HT-29 (cell line): ENCODE measurements around the gene UBE2Q1. TPM values are rescaled to one million over a fixed set of nuclear protein-coding genes. Genes with fewer than 3 reads are reported as not detected.

Experiments
- DNase-seq: peaks from one replicate; pipeline ENCODE4 v3.0.0-alpha.2; 2015; ENCODE audit warnings: low spot score
- total RNA-seq: library from RNA; depleted of rRNA; stranded (reverse); fragments of >200 nt; shearing (Covaris generic); gene quantifications from 2 replicates; pipeline ENCODE4 v1.2.3, GENCODE V29; 2014

UBE2Q1 gene
- total RNA-seq, 1 experiment from 2014 or later: 31.3 TPM

- no peak for DNase-seq
These were observed 19.0 kb upstream of the UBE2Q1 start for GRCh38 chr1:154577346-154578057.

- no peak for DNase-seq
These were observed 17.6 kb upstream of the UBE2Q1 start for GRCh38 chr1:154575951-154576566.

- DNase-seq: no peak
These were observed 16.9 kb upstream of the UBE2Q1 start for GRCh38 chr1:154575147-154575927.

GRCh38 chr1:154574716-154575115 lies 16.3 kb upstream of the UBE2Q1 start:
- DNase-seq: no peak

- no peak for DNase-seq
These were observed 14.7 kb upstream of the UBE2Q1 start for GRCh38 chr1:154573168-154573510.

GRCh38 chr1:154572468-154573167 lies 14.2 kb upstream of the UBE2Q1 start:
- DNase-seq: no peak

- DNase-seq: no peak
These were observed 13.5 kb upstream of the UBE2Q1 start for GRCh38 chr1:154571964-154572288.

GRCh38 chr1:154571244-154571963 lies 12.9 kb upstream of the UBE2Q1 start:
- no peak for DNase-seq

- no peak for DNase-seq
These were observed 9.8 kb upstream of the UBE2Q1 start for GRCh38 chr1:154568157-154568815.

- DNase-seq: peak; percentile 33
These were observed 9.1 kb upstream of the UBE2Q1 start, which contains the start of gene CHRNB2 for GRCh38 chr1:154567386-154568156. CHRNB2 (plus strand) TSS chr1:154567778; CDS start chr1:154568045, 267 bp downstream.

GRCh38 chr1:154565876-154566275 lies 7.4 kb upstream of the UBE2Q1 start:
- no peak for DNase-seq

- DNase-seq: peak; percentile 96
These were observed 1.1 kb upstream of the UBE2Q1 start for GRCh38 chr1:154559466-154560044.

GRCh38 chr1:154558720-154559465 lies 431 bp upstream of the UBE2Q1 start:
- DNase-seq: peak; percentile 95

- no peak for DNase-seq
These were observed 1.1 kb downstream of the UBE2Q1 start for GRCh38 chr1:154557248-154557938.

- DNase-seq: no peak
These were observed 2.0 kb downstream of the UBE2Q1 start for GRCh38 chr1:154556422-154556821.

GRCh38 chr1:154553056-154554030 lies 5.1 kb downstream of the UBE2Q1 start:
- DNase-seq: no peak

GRCh38 chr1:154552036-154552435 lies 6.4 kb downstream of the UBE2Q1 start:
- DNase-seq: no peak
